CD14-positive monocyte (primary cell): ENCODE measurements around the gene HSP90B1. TPM values are rescaled to one million over a fixed set of nuclear protein-coding genes. Genes with fewer than 3 reads are reported as not detected.
A peak's percentile ranks its signal among the peaks of the same experiment; 100 is the strongest.

Source experiments
- DNase-seq, 3 donors: peaks; one replicate each; pipeline ENCODE4 v3.0.0-alpha.2; 2011 to 2022
- H2AFZ ChIP-seq: 2 replicates; pipeline ENCODE4 v1.6.0; 2012; ENCODE audit warnings: mild to moderate bottlenecking, low read depth, low read length, inconsistent platforms; ENCODE audit not compliant: insufficient read depth, poor library complexity, severe bottlenecking
- H3K27ac ChIP-seq, 2 donors: 1 replicate in 1 of 2; 2 replicates in 1 of 2; pipeline ENCODE4 v1.5.1; 2012 to 2013; ENCODE audit warnings: low read length in 2 of 2, control low read depth in 1 of 2, inconsistent platforms in 1 of 2, low read depth in 1 of 2, mild to moderate bottlenecking in 1 of 2
- H3K27me3 ChIP-seq, 2 donors: one replicate each; pipeline versions ENCODE4 v1.6.0 to v1.6.1; 2011 to 2013; ENCODE audit warnings: low read length in 2 of 2; ENCODE audit not compliant: control insufficient read depth in 2 of 2, insufficient read depth in 2 of 2
- H3K36me3 ChIP-seq, 2 donors: replicated peaks in 1 of 2; 1 replicate in 1 of 2; 2 replicates in 1 of 2; pipeline versions ENCODE4 v1.5.1 to v1.6.1; 2012 to 2013; ENCODE audit warnings: low read length in 2 of 2, control low read depth in 1 of 2, inconsistent platforms in 1 of 2, mild to moderate bottlenecking in 1 of 2; ENCODE audit not compliant: insufficient read depth in 2 of 2, control insufficient read depth in 1 of 2
- H3K4me1 ChIP-seq, 2 donors: 1 replicate in 1 of 2; 2 replicates in 1 of 2; pipeline versions ENCODE4 v1.5.1 to v1.6.1; 2012 to 2013; ENCODE audit warnings: low read length in 2 of 2, control low read depth in 1 of 2, inconsistent platforms in 1 of 2, mild to moderate bottlenecking in 1 of 2, moderate library complexity in 1 of 2; ENCODE audit not compliant: insufficient read depth in 2 of 2, control insufficient read depth in 1 of 2
- H3K4me2 ChIP-seq: replicated peaks from 2 replicates; pipeline ENCODE3; 2012; ENCODE audit warnings: low read length, moderate library complexity, mild to moderate bottlenecking; ENCODE audit not compliant: poor library complexity, severe bottlenecking; ENCODE audit errors: extremely low read depth
- H3K4me3 ChIP-seq, 3 experiments: fragments of 200-600 bp in 1 of 3; sonication (generic) in 1 of 3; replicated peaks in 1 of 3; 1 replicate in 2 of 3; 2 replicates in 1 of 3; pipeline ENCODE4 v1.5.1; 2011 to 2013; ENCODE audit warnings: low read length in 3 of 3, mild to moderate bottlenecking in 3 of 3, control low read depth in 2 of 3, low read depth in 2 of 3, inconsistent platforms in 1 of 3, moderate library complexity in 1 of 3
- H3K79me2 ChIP-seq: 2 replicates; pipeline ENCODE4 v1.6.0; 2012; ENCODE audit warnings: mild to moderate bottlenecking, control low read depth, inconsistent platforms, low read length, moderate library complexity; ENCODE audit not compliant: insufficient read depth
- H3K9ac ChIP-seq: 2 replicates; pipeline ENCODE4 v1.6.0; 2017; ENCODE audit warnings: low read length, mild to moderate bottlenecking; ENCODE audit not compliant: insufficient read depth, poor library complexity, severe bottlenecking
- H3K9me3 ChIP-seq, 2 donors: replicated peaks in 1 of 2; 1 replicate in 1 of 2; 2 replicates in 1 of 2; pipeline versions ENCODE4 v1.5.1 to v1.6.1; 2012 to 2013; ENCODE audit warnings: low read length in 2 of 2, control low read depth in 1 of 2; ENCODE audit not compliant: control insufficient read depth in 1 of 2, insufficient read depth in 1 of 2
- H4K20me1 ChIP-seq: 2 replicates; pipeline ENCODE4 v1.6.0; 2012; ENCODE audit warnings: mild to moderate bottlenecking, low read length, control low read depth, moderate library complexity; ENCODE audit not compliant: insufficient read depth
- H3K27ac Mint-ChIP-seq, 7 donors: one replicate each; pipeline ENCODE4 v1.8.0; 2020; ENCODE audit warnings: mild to moderate bottlenecking in 7 of 7, mixed read lengths in 7 of 7, moderate library complexity in 6 of 7, inconsistent platforms in 2 of 7
- H3K27me3 Mint-ChIP-seq, 3 donors: one replicate each; pipeline ENCODE4 v1.8.0; 2021 to 2022; ENCODE audit warnings: low read depth in 3 of 3, mild to moderate bottlenecking in 3 of 3, mixed read lengths in 3 of 3, moderate library complexity in 3 of 3, inconsistent platforms in 1 of 3
- H3K36me3 Mint-ChIP-seq, 2 donors: one replicate each; pipeline ENCODE4 v1.8.0; 2020; ENCODE audit warnings: mixed read lengths in 2 of 2, inconsistent platforms in 1 of 2, mild to moderate bottlenecking in 1 of 2
- H3K4me1 Mint-ChIP-seq: one replicate; pipeline ENCODE4 v1.8.0; 2020; ENCODE audit warnings: mild to moderate bottlenecking, mixed read lengths
- H3K4me3 Mint-ChIP-seq, 2 donors: one replicate each; pipeline ENCODE4 v1.8.0; 2020; ENCODE audit warnings: mild to moderate bottlenecking in 2 of 2, mixed read lengths in 2 of 2, moderate library complexity in 1 of 2
- H3K9me3 Mint-ChIP-seq, 7 donors: one replicate each; pipeline ENCODE4 v1.8.0; 2020 to 2022; ENCODE audit warnings: mixed read lengths in 7 of 7, mild to moderate bottlenecking in 6 of 7, moderate library complexity in 6 of 7, inconsistent platforms in 2 of 7
- CTCF ChIP-seq: fragments of 200-600 bp; IDR thresholded peaks from one replicate; pipeline ENCODE4 v1.8.0; 2022; ENCODE audit warnings: antibody characterized with exemption, mild to moderate bottlenecking
- WGBS: methylation state at CpG from one replicate; pipeline ENCODE4 v1.1.5; 2013; ENCODE audit warnings: missing lambda C conversion rate; ENCODE audit not compliant: insufficient coverage; 5-methylcytosine and 5-hydroxymethylcytosine counted together
- intact Hi-C, 2 donors: fragments of 100-400 bp; cut with micrococcal nuclease; formaldehyde crosslinking; loops; one replicate each; pipeline versions ENCODE4 v1.15.0 to v1.15.1; 2023
- polyA plus RNA-seq, 3 donors: library from polyadenylated mRNA; depleted of rRNA in 1 of 3; unstranded in 2 of 3; stranded (reverse) in 1 of 3; fragments of 300-500 nt in 2 of 3; fragments of >200 nt in 1 of 3; fragmentation: Illumina TruSeq in 2 of 3; gene quantifications; 1 replicate in 2 of 3; 2 replicates in 1 of 3; pipeline ENCODE4 v1.2.3, GENCODE V29; 2012 to 2021

The HSP90B1 gene
- polyA plus RNA-seq, 3 donors: 97.9 to 177 (median 108) TPM

- Histone ChIP-seq H3K9ac (no peak overlapping the region), H3K9me3 (no peaks in the 10 kb centered on the region), H2AFZ (no peak overlapping the region), H3K36me3 (no peaks in the 10 kb centered on the region), H3K27me3 (no peaks in the 10 kb centered on the region), H3K4me2 (no peak overlapping the region), H3K79me2 (peaks cover 37% of the 10 kb centered on the region), H3K27ac (no peak overlapping the region), H3K4me1 (peaks cover 22 to 28% of the 10 kb centered on the region in 2 donors), H4K20me1 (no peaks in the 10 kb centered on the region), H3K4me3 (no peak overlapping the region)
- DNase-seq: no peak
- no peaks in the 10 kb centered on the region for H3K36me3 Mint-ChIP-seq
- intact Hi-C loops: loop anchor here in 1 of 2 donors (10.0 kb wide), 1 partner anchor 1152 kb away; no protein-coding TSS in a partner anchor
- no peak overlapping the region for H3K4me3 Mint-ChIP-seq
- H3K27ac Mint-ChIP-seq: no peak overlapping the region
- WGBS: 71% methylated on average over 1 of the region's 1 CpG
- peaks cover 0 to 1% (median 0%) of the 10 kb centered on the region in 7 donors for H3K9me3 Mint-ChIP-seq
- peaks cover 0 to 2% (median 0%) of the 10 kb centered on the region in 3 donors for H3K27me3 Mint-ChIP-seq
- no peak for TF ChIP-seq CTCF
- peaks cover 22% of the 10 kb centered on the region for H3K4me1 Mint-ChIP-seq
These were observed 32.3 kb downstream of the HSP90B1 start for GRCh38 chr12:103962493-103962892.

GRCh38 chr12:103964805-103965204 lies 34.6 kb downstream of the HSP90B1 start:
- TF ChIP-seq CTCF: no peak
- intact Hi-C loops: loop anchor here (1.0 to 10.0 kb wide), 4 partner anchors 8 to 1150 kb away; partner anchors contain the start of gene HSP90B1 (in 1 of the 2)
- Histone ChIP-seq H3K4me3 (peak overlapping the region; percentile 56 to 95 (median 84)), H3K27ac (peak overlapping the region in 1 of 2 donors; percentile 92), H3K4me2 (peak overlapping the region; percentile 87), H3K79me2 (peaks cover 61% of the 10 kb centered on the region), H3K4me1 (peaks cover 20 to 28% of the 10 kb centered on the region in 2 donors), H4K20me1 (peaks cover 16% of the 10 kb centered on the region), H3K27me3 (no peaks in the 10 kb centered on the region), H3K36me3 (peaks cover 0 to 16% of the 10 kb centered on the region in 2 donors), H3K9me3 (no peaks in the 10 kb centered on the region), H3K9ac (peak overlapping the region; percentile 96), H2AFZ (peak overlapping the region; percentile 95)
- Mint-ChIP-seq H3K4me3 (peak overlapping the region; percentile 93 to 97), H3K27ac (peak overlapping the region in 6 of 7 donors; percentile 94 to 98 (median 97)), H3K9me3 (peaks cover 0 to 1% (median 0%) of the 10 kb centered on the region in 7 donors), H3K4me1 (peaks cover 31% of the 10 kb centered on the region), H3K27me3 (peaks cover 0 to 2% (median 0%) of the 10 kb centered on the region in 3 donors), H3K36me3 (peaks cover 9 to 12% of the 10 kb centered on the region in 2 donors)
- no CpG with 5 or more reads among the region's 3 CpGs for WGBS
- DNase-seq: no peak
